ENCODE results near the gene IPCEF1.

- TF ChIP-seq, protein P1, sequence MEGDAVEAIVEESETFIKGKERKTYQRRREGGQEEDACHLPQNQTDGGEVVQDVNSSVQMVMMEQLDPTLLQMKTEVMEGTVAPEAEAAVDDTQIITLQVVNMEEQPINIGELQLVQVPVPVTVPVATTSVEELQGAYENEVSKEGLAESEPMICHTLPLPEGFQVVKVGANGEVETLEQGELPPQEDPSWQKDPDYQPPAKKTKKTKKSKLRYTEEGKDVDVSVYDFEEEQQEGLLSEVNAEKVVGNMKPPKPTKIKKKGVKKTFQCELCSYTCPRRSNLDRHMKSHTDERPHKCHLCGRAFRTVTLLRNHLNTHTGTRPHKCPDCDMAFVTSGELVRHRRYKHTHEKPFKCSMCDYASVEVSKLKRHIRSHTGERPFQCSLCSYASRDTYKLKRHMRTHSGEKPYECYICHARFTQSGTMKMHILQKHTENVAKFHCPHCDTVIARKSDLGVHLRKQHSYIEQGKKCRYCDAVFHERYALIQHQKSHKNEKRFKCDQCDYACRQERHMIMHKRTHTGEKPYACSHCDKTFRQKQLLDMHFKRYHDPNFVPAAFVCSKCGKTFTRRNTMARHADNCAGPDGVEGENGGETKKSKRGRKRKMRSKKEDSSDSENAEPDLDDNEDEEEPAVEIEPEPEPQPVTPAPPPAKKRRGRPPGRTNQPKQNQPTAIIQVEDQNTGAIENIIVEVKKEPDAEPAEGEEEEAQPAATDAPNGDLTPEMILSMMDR (IDR thresholded peaks at IDR 0.05), result no peak
- no peak for TF ChIP-seq EP300 (IDR thresholded peaks at IDR 0.05)
- no peak for TF ChIP-seq POLR2A (IDR thresholded peaks at IDR 0.05)
- TF ChIP-seq POLR2AphosphoS5 (IDR thresholded peaks at IDR 0.05), result no peak
These were observed 231.2 kb downstream of the IPCEF1 start for GRCh38 chr6:154125421-154125820.

All from suprapubic skin (tissue), 4 donors.